MM.1S (cell line): ENCODE data around the gene CFAP70.

ENCODE experiments used
- DNase-seq: peaks from one replicate; pipeline ENCODE4 v3.0.0-alpha.2; 2015
- H2AFZ ChIP-seq: fragments of 300-600 bp; sonication (generic); 2 replicates; pipeline ENCODE4 v1.6.0; 2016; ENCODE audit warnings: antibody characterized with exemption, low read length
- H3F3A ChIP-seq: fragments of 300-600 bp; sonication (generic); 2 replicates; pipeline ENCODE4 v1.6.1; 2016; ENCODE audit warnings: mild to moderate bottlenecking, antibody characterized with exemption, low read length, moderate library complexity, mixed read lengths; ENCODE audit not compliant: insufficient read depth
- H3K27ac ChIP-seq: fragments of 300-600 bp; sonication (generic); 2 replicates; pipeline ENCODE4 v1.5.1; 2016; ENCODE audit warnings: mild to moderate bottlenecking, low read length
- H3K27me3 ChIP-seq: fragments of 300-600 bp; sonication (generic); replicated peaks from 2 replicates; pipeline ENCODE4 v1.6.0; 2016; ENCODE audit warnings: low read length; ENCODE audit not compliant: insufficient read depth
- H3K36me3 ChIP-seq: fragments of 300-600 bp; sonication (generic); replicated peaks from 2 replicates; pipeline ENCODE4 v1.6.1; 2016; ENCODE audit warnings: mild to moderate bottlenecking, low read length, mixed read lengths; ENCODE audit not compliant: insufficient read depth
- H3K4me1 ChIP-seq: fragments of 300-600 bp; sonication (generic); 2 replicates; pipeline ENCODE4 v1.6.1; 2016; ENCODE audit warnings: low read length, mixed read lengths
- H3K4me2 ChIP-seq: fragments of 300-600 bp; sonication (generic); 2 replicates; pipeline ENCODE4 v1.6.0; 2016; ENCODE audit warnings: low read depth, low read length
- H3K4me3 ChIP-seq: fragments of 300-600 bp; sonication (generic); 2 replicates; pipeline ENCODE4 v1.5.1; 2016; ENCODE audit warnings: low read length, mixed read lengths
- H3K79me2 ChIP-seq: fragments of 300-600 bp; sonication (generic); 2 replicates; pipeline ENCODE4 v1.6.1; 2016; ENCODE audit warnings: mixed run types, low read length, mixed read lengths
- H3K9ac ChIP-seq: fragments of 300-600 bp; sonication (generic); 2 replicates; pipeline ENCODE4 v1.6.1; 2016; ENCODE audit warnings: low read length, mixed read lengths
- H3K9me2 ChIP-seq: fragments of 300-600 bp; sonication (generic); replicated peaks from 2 replicates; pipeline ENCODE4 v1.6.1; 2016; ENCODE audit warnings: mild to moderate bottlenecking, low read length, mixed read lengths; ENCODE audit not compliant: insufficient read depth
- H3K9me3 ChIP-seq: fragments of 300-600 bp; sonication (generic); replicated peaks from 2 replicates; pipeline ENCODE4 v1.6.1; 2016; ENCODE audit warnings: mild to moderate bottlenecking, low read length, mixed read lengths; ENCODE audit not compliant: insufficient read depth
- H4K20me1 ChIP-seq: fragments of 300-600 bp; sonication (generic); 2 replicates; pipeline ENCODE4 v1.6.1; 2016; ENCODE audit warnings: mild to moderate bottlenecking, low read length, moderate library complexity, mixed read lengths; ENCODE audit not compliant: insufficient read depth
- EZH2 ChIP-seq: fragments of 300-600 bp; sonication (generic); optimal IDR thresholded peaks from 2 replicates; pipeline ENCODE3; 2017; ENCODE audit warnings: low read depth, mild to moderate bottlenecking, antibody characterized with exemption, low read length, mixed read lengths
- EZH2phosphoT487 ChIP-seq: fragments of 300-600 bp; sonication (generic); IDR thresholded peaks from 2 replicates; pipeline ENCODE4 v1.6.1; 2018; ENCODE audit warnings: antibody characterized with exemption, low read length
- TF ChIP-seq, protein P1 (sequence below): fragments of 300-600 bp; sonication (generic); IDR thresholded peaks from 2 replicates; pipeline ENCODE4 v1.5.1; 2016; ENCODE audit warnings: antibody characterized with exemption, low read length, mixed read lengths

The CFAP70 gene

DNA sequence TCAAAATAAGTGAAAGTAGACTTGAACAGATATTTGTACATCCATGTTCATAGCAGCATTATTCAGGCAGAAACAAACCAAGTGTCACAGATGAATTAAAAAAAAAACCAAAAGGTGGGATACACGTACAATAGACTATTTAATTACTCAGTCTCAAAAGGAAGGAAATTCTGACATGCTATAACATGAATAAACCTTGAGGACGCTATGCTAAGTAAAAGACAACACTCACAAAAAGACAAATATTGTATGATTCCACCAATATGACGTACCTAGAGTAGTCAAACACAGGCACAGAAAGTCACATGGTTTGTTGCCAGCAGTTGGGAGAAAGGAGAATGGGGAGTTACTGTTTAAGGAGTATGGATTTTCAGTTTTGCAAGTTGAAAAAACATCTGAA lies 18.0 kb upstream of the CFAP70 start:
- H3K4me3 ChIP-seq = no peak overlapping the region
- no peaks in the 10 kb centered on the region for H3K4me1 ChIP-seq
- H2AFZ ChIP-seq = no peak overlapping the region
- no peaks in the 10 kb centered on the region for H3K79me2 ChIP-seq
- no peaks in the 10 kb centered on the region for H3K27me3 ChIP-seq
- no peaks in the 10 kb centered on the region for H3K9me3 ChIP-seq
- no peak for TF ChIP-seq EZH2phosphoT487
- no peak for TF ChIP-seq EZH2
- TF ChIP-seq, protein P1, sequence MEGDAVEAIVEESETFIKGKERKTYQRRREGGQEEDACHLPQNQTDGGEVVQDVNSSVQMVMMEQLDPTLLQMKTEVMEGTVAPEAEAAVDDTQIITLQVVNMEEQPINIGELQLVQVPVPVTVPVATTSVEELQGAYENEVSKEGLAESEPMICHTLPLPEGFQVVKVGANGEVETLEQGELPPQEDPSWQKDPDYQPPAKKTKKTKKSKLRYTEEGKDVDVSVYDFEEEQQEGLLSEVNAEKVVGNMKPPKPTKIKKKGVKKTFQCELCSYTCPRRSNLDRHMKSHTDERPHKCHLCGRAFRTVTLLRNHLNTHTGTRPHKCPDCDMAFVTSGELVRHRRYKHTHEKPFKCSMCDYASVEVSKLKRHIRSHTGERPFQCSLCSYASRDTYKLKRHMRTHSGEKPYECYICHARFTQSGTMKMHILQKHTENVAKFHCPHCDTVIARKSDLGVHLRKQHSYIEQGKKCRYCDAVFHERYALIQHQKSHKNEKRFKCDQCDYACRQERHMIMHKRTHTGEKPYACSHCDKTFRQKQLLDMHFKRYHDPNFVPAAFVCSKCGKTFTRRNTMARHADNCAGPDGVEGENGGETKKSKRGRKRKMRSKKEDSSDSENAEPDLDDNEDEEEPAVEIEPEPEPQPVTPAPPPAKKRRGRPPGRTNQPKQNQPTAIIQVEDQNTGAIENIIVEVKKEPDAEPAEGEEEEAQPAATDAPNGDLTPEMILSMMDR = no peak
- no peaks in the 10 kb centered on the region for H3K9me2 ChIP-seq
- no peak for DNase-seq
- peaks cover 5% of the 10 kb centered on the region for H4K20me1 ChIP-seq
- no peak overlapping the region for H3K9ac ChIP-seq
- H3K27ac ChIP-seq = no peak overlapping the region
- H3K4me2 ChIP-seq = no peak overlapping the region
- no peaks in the 10 kb centered on the region for H3F3A ChIP-seq
- H3K36me3 ChIP-seq = peaks cover 8% of the 10 kb centered on the region; the same call in 1 of the 2 replicates

DNA sequence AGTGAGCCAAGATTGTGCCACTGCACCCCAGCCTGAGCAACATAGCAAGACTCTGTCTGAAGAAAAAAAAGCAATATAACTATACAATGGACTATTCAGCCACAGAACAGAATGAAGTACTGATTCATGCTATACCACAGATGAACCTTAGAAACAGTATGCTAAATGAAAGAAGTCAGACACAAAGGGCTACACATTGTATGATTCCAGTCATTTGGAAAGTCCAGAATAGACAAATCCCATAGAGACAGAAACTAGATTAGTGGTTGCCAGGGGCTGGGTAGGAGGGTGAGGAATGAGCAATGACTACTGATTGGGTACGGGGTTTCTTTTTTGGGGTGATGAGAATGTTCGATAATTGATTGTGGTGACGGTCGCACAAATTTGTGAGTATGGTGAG lies 9.6 kb upstream of the CFAP70 start:
- Histone ChIP-seq H2AFZ (no peak overlapping the region), H3K4me3 (no peak overlapping the region), H3K4me2 (no peak overlapping the region), H3K79me2 (no peaks in the 10 kb centered on the region), H3K4me1 (no peaks in the 10 kb centered on the region), H4K20me1 (no peaks in the 10 kb centered on the region), H3K27me3 (no peaks in the 10 kb centered on the region), H3K9me2 (no peaks in the 10 kb centered on the region), H3K27ac (no peak overlapping the region), H3K36me3 (peaks cover 4% of the 10 kb centered on the region; the same call in 1 of the 2 replicates), H3F3A (no peaks in the 10 kb centered on the region), H3K9ac (no peak overlapping the region), H3K9me3 (no peaks in the 10 kb centered on the region)
- no peak for DNase-seq
- TF ChIP-seq EZH2 (no peak), EZH2phosphoT487 (no peak)
- TF ChIP-seq, protein P1 = no peak

DNA sequence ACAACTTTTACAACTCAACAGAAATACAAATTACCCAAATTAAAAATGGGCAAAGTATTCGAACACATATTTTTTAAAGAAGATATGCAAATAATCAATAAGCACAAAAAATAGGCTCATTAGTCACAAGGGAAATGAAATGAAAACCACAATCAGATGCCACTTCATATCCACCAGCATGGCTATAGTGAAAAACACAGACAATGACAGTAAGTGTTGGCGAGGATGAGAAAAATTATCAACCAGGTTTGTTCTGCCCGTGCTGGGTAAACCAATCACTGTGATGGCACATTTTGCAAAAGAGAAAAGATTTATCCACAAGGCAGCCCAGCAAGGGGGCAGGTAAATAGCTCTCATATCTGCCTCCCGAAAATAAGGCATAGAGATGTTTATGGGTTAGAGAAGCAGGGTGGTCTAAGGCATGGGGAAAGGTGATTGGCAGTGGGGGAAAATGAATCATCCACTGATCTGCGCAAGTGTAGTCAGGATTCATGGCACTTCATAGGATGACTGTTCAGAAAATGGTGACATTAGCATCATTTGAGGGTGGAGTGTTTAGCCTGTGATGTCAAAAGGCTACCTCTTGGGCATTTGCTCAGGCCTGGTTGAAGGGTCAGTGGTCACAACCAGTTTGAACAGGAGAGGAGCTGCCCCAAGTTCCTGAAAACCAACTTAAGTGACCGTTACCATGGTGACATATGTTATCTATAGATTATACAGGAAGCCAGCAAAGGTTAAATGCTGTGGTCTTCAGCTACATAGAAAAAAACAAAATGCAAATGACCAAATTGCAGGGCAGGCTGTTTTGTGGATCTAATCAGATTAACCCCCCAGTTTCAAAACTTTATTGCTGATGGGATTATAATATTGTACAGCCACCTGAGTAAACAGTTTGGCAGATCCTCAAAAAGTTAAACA lies 8.0 kb upstream of the CFAP70 start:
- Histone ChIP-seq H4K20me1 (no peaks in the 10 kb centered on the region), H3K27ac (no peak overlapping the region), H3K79me2 (no peaks in the 10 kb centered on the region), H3K9ac (no peak overlapping the region; the same call in 1 of the 2 replicates), H3K9me2 (no peaks in the 10 kb centered on the region), H3K27me3 (no peaks in the 10 kb centered on the region), H3K36me3 (no peaks in the 10 kb centered on the region; the same call in 1 of the 2 replicates), H3K4me1 (no peaks in the 10 kb centered on the region), H3K9me3 (no peaks in the 10 kb centered on the region), H2AFZ (no peak overlapping the region), H3K4me3 (no peak overlapping the region), H3F3A (no peaks in the 10 kb centered on the region), H3K4me2 (no peak overlapping the region)
- no peak for DNase-seq
- TF ChIP-seq EZH2 (no peak), EZH2phosphoT487 (no peak)
- TF ChIP-seq, protein P1 = no peak
